SJSA1 (cell line): Measurements from ENCODE around the gene OVAAL. TPM values are rescaled to one million over a fixed set of nuclear protein-coding genes. Genes with fewer than 3 reads are reported as not detected.

Experiments
- DNase-seq, 2 experiments: peaks; one replicate each; pipeline ENCODE4 v3.0.0-alpha.2; 2015 to 2020; ENCODE audit warnings: low spot score in 2 of 2, low read depth in 1 of 2
- H3K27ac ChIP-seq: fragments of 250-450 bp; sonication (Bioruptor Pico); 2 replicates; pipeline ENCODE4 v1.5.1; 2020; ENCODE audit warnings: mild to moderate bottlenecking, moderate library complexity
- H3K27me3 ChIP-seq: fragments of 250-450 bp; sonication (Bioruptor Pico); replicated peaks from 2 replicates; pipeline ENCODE4 v1.5.1; 2020; ENCODE audit warnings: mild to moderate bottlenecking, moderate library complexity
- H3K36me3 ChIP-seq: fragments of 250-450 bp; sonication (Bioruptor Pico); 2 replicates; pipeline ENCODE4 v1.5.1; 2020; ENCODE audit warnings: mild to moderate bottlenecking
- H3K4me1 ChIP-seq: fragments of 250-450 bp; sonication (Bioruptor Pico); replicated peaks from 2 replicates; pipeline ENCODE4 v1.6.1; 2021; ENCODE audit warnings: mild to moderate bottlenecking
- H3K4me3 ChIP-seq: fragments of 250-450 bp; sonication (Bioruptor Pico); 2 replicates; pipeline ENCODE4 v1.5.1; 2020; ENCODE audit warnings: mild to moderate bottlenecking
- H3K9me3 ChIP-seq: fragments of 250-450 bp; sonication (Bioruptor Pico); replicated peaks from 2 replicates; pipeline ENCODE4 v1.5.1; 2020; ENCODE audit warnings: mild to moderate bottlenecking
- total RNA-seq: library from RNA; depleted of rRNA; stranded (reverse); fragments of >200 nt; shearing (Covaris generic); gene quantifications from 2 replicates; pipeline ENCODE4 v1.2.3, GENCODE V29; 2014; rRNA removed

The OVAAL gene
- total RNA-seq, 1 experiment from 2014 or later, result not detected

DNA sequence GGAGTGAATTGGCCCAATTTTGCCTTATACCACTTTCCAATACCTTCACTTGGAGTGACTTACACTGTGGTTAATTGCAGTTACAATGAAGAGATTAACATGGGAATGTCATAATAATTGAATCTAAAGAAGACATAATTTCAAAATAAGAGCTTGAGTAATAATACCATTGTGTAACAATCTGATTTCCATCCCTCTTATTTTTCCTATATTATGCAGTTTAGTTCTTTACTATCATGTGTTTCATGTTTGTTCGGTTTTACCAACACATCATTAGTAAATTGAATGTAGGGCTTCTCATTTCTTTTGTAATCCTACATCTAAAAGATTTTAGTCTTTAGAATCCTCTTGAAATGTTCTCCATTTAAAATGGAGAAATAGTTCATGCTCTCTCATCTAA lies 53.9 kb downstream of the OVAAL start:
- Histone ChIP-seq H3K4me1 (no peaks in the 10 kb centered on the region), H3K27ac (no peak overlapping the region), H3K27me3 (0 out of 2 replicates have a peak, but pooled peaks cover 2% of the 10 kb centered on the region), H3K9me3 (no peaks in the 10 kb centered on the region), H3K4me3 (no peak overlapping the region), H3K36me3 (no peaks in the 10 kb centered on the region)
- no peak for DNase-seq

DNA sequence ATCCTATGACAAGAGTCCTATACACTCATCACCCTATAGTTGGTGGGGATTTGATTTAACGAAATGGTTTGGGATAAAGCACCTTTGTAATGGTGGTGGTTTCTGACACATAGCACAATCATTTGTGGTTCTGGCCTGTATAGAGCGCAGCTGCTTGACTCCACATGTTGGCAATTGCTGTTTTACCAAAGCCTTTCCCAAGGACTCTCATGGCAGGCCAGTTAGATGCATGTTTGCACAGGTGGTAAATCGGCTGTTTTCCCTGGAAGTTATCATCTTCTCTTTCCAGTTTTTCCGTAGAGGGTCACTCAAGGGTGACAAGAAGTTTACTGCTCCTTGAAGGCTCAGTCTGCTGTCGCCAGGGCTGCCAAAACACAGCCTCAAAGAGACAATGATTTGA lies 56.0 kb downstream of the OVAAL start:
- Histone ChIP-seq H3K36me3 (no peaks in the 10 kb centered on the region), H3K27me3 (0 out of 2 replicates have a peak, but pooled peaks cover 2% of the 10 kb centered on the region), H3K27ac (no peak overlapping the region), H3K4me1 (no peaks in the 10 kb centered on the region), H3K4me3 (no peak overlapping the region), H3K9me3 (no peaks in the 10 kb centered on the region)
- no peak for DNase-seq

DNA sequence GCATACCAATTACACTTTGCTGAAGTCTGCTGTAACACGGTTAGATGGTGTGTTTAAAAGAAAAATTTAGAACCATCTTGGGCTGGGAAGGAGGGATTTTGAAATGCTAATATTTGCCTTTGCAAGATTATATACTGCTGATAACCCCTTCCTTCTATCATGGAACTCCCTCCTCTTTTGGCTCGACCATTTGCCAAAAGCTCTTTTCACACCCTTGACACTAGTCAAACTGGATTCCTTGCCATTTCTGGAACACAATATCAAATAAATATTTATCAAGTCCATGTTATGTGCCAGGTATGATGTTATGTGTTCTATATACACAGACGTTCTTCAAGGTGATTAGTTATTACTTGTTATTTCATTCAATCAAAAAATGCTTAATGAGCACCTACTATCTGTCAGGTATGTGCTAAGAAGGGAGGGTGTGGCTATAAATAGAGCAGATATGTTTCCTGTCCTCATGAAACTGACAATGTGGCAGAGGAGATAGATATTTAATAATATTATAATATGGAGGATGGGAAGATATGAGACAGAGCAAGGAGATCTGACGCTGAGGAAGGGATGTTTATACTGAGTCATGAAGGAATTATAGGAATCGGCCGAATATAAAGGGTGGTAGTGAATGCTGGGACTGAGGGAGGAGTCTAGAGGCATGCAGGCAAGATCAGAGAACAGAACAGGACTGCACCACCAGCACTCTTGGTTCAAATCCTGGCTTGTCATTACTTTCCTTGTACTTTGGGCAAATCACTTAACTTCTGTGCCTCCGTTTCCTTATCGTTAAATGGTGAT lies 56.9 kb downstream of the OVAAL start:
- Histone ChIP-seq H3K36me3 (no peaks in the 10 kb centered on the region), H3K4me3 (no peak overlapping the region), H3K27me3 (0 out of 2 replicates have a peak, but pooled peaks cover 2% of the 10 kb centered on the region), H3K27ac (no peak overlapping the region), H3K4me1 (no peaks in the 10 kb centered on the region), H3K9me3 (no peaks in the 10 kb centered on the region)
- DNase-seq, result no peak

Other genes with a start within 250 kb of the OVAAL start
- gene ACBD6, start 56.4 kb upstream of the OVAAL start, total RNA-seq, result 71.7 and 75.3 TPM in 2 replicates
- 8.6 and 19.6 TPM in 2 replicates for gene XPR1, start 73.1 kb downstream of the OVAAL start, total RNA-seq